Measurements from ENCODE around the gene HOXC6. TPM values are rescaled to one million over a fixed set of nuclear protein-coding genes. Genes with fewer than 3 reads are reported as not detected.
"Not testable (repeated sequence)": the region's sequence is repeated elsewhere in the genome, so short reads cannot be mapped to it uniquely, and the experiment has no call there.

The HOXC6 gene
- total RNA-seq, 1 donor from 2014 or later, result 0.21 TPM

DNA sequence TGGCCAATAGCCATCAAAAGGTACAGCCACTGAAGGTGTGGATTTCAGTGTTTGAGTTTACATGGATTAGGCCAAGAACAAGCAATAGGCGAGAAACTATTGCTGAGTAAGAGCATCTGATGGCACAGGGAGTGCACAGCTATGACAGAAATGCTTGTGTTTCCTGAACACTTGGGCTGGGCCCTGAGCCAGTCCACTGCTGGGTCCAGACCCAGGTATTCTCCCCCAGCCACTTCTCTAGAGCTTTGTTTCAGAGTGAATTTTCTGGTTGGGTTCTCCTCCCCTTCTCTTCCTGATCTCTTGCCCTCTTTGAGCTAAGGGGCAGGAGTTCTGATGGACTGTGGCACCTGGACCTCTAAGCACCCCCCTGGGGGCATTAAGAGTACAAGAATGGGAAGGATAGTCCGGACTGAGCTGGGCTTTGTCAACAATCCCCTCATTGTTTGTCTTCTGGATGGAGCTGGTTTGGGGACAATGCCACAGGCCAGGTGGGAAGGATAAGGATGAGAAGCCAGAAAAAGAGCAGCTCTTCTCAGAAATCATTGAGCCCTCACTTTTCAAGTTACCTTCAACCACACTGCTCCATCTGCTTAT is 13.0 kb downstream of the HOXC6 start:
- no peak overlapping the region for H3K27ac Mint-ChIP-seq (ENCODE audit: unreplicated experiment)
- H3K36me3 Mint-ChIP-seq (ENCODE audit: low read depth, unreplicated experiment), result peaks cover 7% of the 10 kb centered on the region
- no peak for TF ChIP-seq CTCF (IDR thresholded peaks at IDR 0.05; ENCODE audit: unreplicated experiment)
- peaks cover 63% of the 10 kb centered on the region for H3K27me3 Mint-ChIP-seq (ENCODE audit: unreplicated experiment)
- no peak overlapping the region for H3K4me3 Mint-ChIP-seq (ENCODE audit: unreplicated experiment)
- no peaks in the 10 kb centered on the region for H3K9me3 Mint-ChIP-seq (ENCODE audit: unreplicated experiment)
- H3K4me1 Mint-ChIP-seq (ENCODE audit: unreplicated experiment), result peaks cover 8% of the 10 kb centered on the region
- no peak for DNase-seq (ENCODE audit: low spot score)

DNA sequence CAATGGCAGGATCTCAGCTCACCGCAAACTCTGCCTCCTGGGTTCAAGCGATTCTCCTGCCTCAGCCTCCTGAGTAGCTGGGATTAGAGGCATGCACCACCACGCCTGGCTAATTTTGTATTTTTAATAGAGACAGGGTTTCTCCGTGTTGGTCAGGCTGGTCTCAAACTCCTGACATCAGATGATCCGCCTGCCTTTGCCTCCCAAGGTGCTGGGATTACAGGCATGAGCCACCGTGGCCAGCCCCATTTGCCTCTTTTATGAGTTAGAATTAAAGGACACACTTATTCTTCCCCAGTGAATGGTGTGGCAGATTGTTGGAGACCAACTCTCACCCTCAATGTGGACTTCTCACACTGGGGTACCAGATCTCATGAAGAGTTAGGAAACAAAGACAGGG is 13.8 kb downstream of the HOXC6 start:
- not testable (repeated sequence) for H3K36me3 Mint-ChIP-seq (ENCODE audit: low read depth, unreplicated experiment); H3K4me1 Mint-ChIP-seq (ENCODE audit: unreplicated experiment); H3K4me3 Mint-ChIP-seq (ENCODE audit: unreplicated experiment); DNase-seq (ENCODE audit: low spot score); H3K9me3 Mint-ChIP-seq (ENCODE audit: unreplicated experiment); H3K27ac Mint-ChIP-seq (ENCODE audit: unreplicated experiment)
- H3K27me3 Mint-ChIP-seq (ENCODE audit: unreplicated experiment), result peaks cover 60% of the 10 kb centered on the region

DNA sequence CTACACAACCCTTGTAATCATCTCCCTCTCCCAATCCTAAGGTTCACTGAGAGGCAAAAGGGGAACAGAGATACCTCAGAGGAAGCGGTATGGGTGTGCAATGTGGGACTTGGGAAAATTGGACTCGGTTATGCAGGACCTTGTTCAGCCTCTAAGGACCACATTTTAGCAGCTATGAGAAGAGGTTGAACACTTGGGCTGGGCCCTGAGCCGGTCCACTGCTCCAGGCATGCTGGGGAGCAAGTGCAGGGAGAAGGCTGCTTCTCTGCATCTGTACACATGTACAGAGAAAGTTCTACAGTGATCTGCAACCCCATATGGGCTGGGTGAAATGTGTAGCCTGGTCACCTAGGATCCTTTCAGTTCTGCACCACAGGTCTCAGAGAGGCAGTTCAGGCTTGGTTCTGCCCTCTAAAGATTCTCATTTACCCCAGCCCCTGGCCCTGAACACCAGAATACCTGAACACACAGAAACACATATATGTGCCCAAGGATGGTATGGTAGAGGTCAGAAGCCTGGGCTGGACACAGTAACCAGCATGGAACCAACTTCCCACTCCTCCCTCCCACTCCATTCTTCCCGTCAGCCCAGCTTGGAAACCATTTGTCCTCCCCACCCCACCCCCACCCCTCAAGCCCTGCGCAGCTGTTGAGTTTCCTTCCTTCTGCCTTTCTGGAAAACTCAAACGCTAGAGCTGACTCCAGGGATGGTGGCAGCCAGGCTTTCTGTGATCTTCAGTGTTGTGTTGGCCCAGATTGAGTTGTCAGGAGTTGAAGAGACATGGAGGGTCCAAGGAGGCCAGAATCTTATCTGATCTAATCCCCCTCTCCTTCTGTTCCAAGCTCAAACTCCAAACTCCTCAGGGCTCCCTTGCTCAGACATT is 15.0 kb downstream of the HOXC6 start:
- no peak for TF ChIP-seq CTCF (IDR thresholded peaks at IDR 0.05; ENCODE audit: unreplicated experiment)
- no peak for DNase-seq (ENCODE audit: low spot score)
- Mint-ChIP-seq H3K4me1 (ENCODE audit: unreplicated experiment) (peaks cover 8% of the 10 kb centered on the region), H3K4me3 (ENCODE audit: unreplicated experiment) (no peak overlapping the region), H3K36me3 (ENCODE audit: low read depth, unreplicated experiment) (peaks cover 7% of the 10 kb centered on the region), H3K27me3 (ENCODE audit: unreplicated experiment) (peaks cover 59% of the 10 kb centered on the region), H3K9me3 (ENCODE audit: unreplicated experiment) (no peaks in the 10 kb centered on the region), H3K27ac (ENCODE audit: unreplicated experiment) (no peak overlapping the region)

DNA sequence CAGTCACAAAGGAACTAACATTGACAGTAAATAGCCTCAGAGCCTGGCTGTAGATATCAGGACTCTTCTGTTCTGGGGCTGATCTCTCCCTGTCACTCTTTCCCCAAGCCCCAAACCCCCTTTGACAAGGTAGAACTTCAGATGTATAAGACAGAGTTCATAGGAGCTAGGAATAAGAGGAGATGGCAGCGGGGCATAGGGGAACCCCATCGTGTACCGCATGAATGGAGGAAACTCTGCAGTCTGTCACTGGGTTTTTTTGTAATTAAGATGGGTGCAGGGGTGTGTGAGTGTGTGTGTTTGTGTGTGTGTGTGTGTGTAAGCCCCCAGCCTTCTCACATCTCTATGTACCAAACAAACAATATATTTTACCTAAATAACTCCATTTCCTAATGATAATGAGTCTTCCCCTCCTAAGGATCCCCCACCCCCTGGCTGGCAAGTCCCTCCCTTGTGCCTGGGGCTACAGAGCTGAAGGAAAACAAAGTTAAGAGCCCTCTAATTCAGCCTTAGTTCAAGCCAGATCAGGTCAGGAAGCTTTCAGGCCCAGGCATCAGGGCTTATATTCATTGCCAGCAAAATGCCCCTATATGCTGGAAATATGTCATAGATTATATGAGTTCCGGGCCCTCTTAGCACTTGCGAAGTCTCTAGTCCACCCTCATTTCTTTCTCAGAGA is 16.3 kb downstream of the HOXC6 start:
- TF ChIP-seq CTCF (IDR thresholded peaks at IDR 0.05; ENCODE audit: unreplicated experiment), result no peak
- peaks cover 8% of the 10 kb centered on the region for H3K4me1 Mint-ChIP-seq (ENCODE audit: unreplicated experiment)
- H3K4me3 Mint-ChIP-seq (ENCODE audit: unreplicated experiment), result no peak overlapping the region
- DNase-seq (ENCODE audit: low spot score), result no peak
- no peaks in the 10 kb centered on the region for H3K9me3 Mint-ChIP-seq (ENCODE audit: unreplicated experiment)
- peaks cover 56% of the 10 kb centered on the region for H3K27me3 Mint-ChIP-seq (ENCODE audit: unreplicated experiment)
- H3K27ac Mint-ChIP-seq (ENCODE audit: unreplicated experiment), result no peak overlapping the region
- H3K36me3 Mint-ChIP-seq (ENCODE audit: low read depth, unreplicated experiment), result peaks cover 7% of the 10 kb centered on the region

DNA sequence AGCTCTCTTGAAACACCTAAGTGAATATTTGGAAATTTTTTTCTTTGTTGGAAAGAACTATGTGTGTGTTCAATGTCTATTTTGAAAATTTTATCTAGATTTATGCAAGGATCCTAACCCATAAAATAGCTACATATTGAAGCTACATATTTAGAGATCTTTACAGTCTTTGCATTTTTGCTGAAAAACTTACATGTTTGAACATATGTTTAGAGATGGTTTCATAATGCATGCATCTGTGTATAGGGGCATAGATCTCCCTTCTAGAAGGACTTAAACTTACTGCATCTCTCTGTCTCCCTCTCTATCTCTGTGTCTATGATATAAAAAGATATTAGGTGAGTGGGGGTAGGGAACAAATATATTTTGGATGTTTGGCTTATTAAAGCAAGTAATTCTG is 17.2 kb downstream of the HOXC6 start:
- Mint-ChIP-seq H3K36me3 (ENCODE audit: low read depth, unreplicated experiment) (peaks cover 6% of the 10 kb centered on the region), H3K4me3 (ENCODE audit: unreplicated experiment) (no peak overlapping the region), H3K27ac (ENCODE audit: unreplicated experiment) (no peak overlapping the region), H3K4me1 (ENCODE audit: unreplicated experiment) (peaks cover 8% of the 10 kb centered on the region), H3K27me3 (ENCODE audit: unreplicated experiment) (peaks cover 58% of the 10 kb centered on the region), H3K9me3 (ENCODE audit: unreplicated experiment) (no peaks in the 10 kb centered on the region)
- TF ChIP-seq CTCF (IDR thresholded peaks at IDR 0.05; ENCODE audit: unreplicated experiment), result no peak
- DNase-seq (ENCODE audit: low spot score), result no peak

Measured in endothelial cell (in vitro differentiated cells).